Small intestine (tissue), 7 donors: ENCODE data around the gene GBGT1. TPM values are rescaled to one million over a fixed set of nuclear protein-coding genes. Genes with fewer than 3 reads are reported as not detected.

Experiments used
- DNase-seq, 2 donors: peaks; one replicate each; pipeline versions ENCODE4 v3.0.0 to v3.0.0-alpha.2; 2013
- FAIRE-seq: peaks from 2 replicates; lab custom pipeline; 2012; peaks lifted over from hg19 to GRCh38; lab: Jason Lieb, UNC
- H3K27ac ChIP-seq, 3 donors: one replicate each; pipeline ENCODE4 v1.5.1; 2013; ENCODE audit warnings: low read length in 2 of 3, mild to moderate bottlenecking in 2 of 3, control low read depth in 1 of 3, inconsistent platforms in 1 of 3, low read depth in 1 of 3, moderate library complexity in 1 of 3
- H3K27me3 ChIP-seq, 3 donors: one replicate each; pipeline ENCODE4 v1.6.1; 2013; ENCODE audit warnings: low read length in 3 of 3, inconsistent platforms in 1 of 3; ENCODE audit not compliant: control insufficient read depth in 3 of 3, insufficient read depth in 3 of 3
- H3K36me3 ChIP-seq, 3 donors: one replicate each; pipeline ENCODE4 v1.6.1; 2013; ENCODE audit warnings: low read length in 3 of 3, inconsistent platforms in 1 of 3, low read depth in 1 of 3, mild to moderate bottlenecking in 1 of 3, moderate library complexity in 1 of 3; ENCODE audit not compliant: control insufficient read depth in 3 of 3, insufficient read depth in 2 of 3
- H3K4me1 ChIP-seq, 3 donors: one replicate each; pipeline ENCODE4 v1.6.1; 2013; ENCODE audit warnings: low read length in 2 of 3, inconsistent platforms in 1 of 3, low read depth in 1 of 3, mild to moderate bottlenecking in 1 of 3, moderate library complexity in 1 of 3; ENCODE audit not compliant: control insufficient read depth in 3 of 3, insufficient read depth in 2 of 3
- H3K4me3 ChIP-seq, 3 donors: one replicate each; pipeline ENCODE4 v1.5.1; 2013; ENCODE audit warnings: low read length in 3 of 3, control low read depth in 1 of 3, inconsistent platforms in 1 of 3, low read depth in 1 of 3, mild to moderate bottlenecking in 1 of 3, moderate library complexity in 1 of 3
- H3K9me3 ChIP-seq, 2 donors: one replicate each; pipeline ENCODE4 v1.6.1; 2013; ENCODE audit warnings: low read depth in 1 of 2, low read length in 1 of 2; ENCODE audit not compliant: control insufficient read depth in 2 of 2, insufficient read depth in 1 of 2
- WGBS, 3 donors: extraction: QIAGEN DNeasy Blood & Tissue Kit; methylation state at CpG; one replicate each; pipeline ENCODE4 v1.1.7; 2013; 5-methylcytosine and 5-hydroxymethylcytosine counted together
- polyA plus RNA-seq, 4 donors: library from polyadenylated mRNA; stranded (reverse) in 3 of 4; unstranded in 1 of 4; fragments of 200-250 nt in 3 of 4; fragments of 120-200 nt in 1 of 4; gene quantifications; one replicate each; pipeline versions ENCODE4 v1.2.1 to v1.2.3, GENCODE V29; 2013
- donor health status: healthy with polysubstance abuse.
- donor health status: control.
- donor health status: control.
- donor health status: Bipolar disorder and iron deficiency.
- donor health status: healthy.

The GBGT1 gene
- polyA plus RNA-seq, 4 donors: 0.45 to 15.4 (median 6.9) TPM

- H3K4me3 ChIP-seq: no peak overlapping the region
- no peak overlapping the region for H3K27ac ChIP-seq
- DNase-seq (no peak), FAIRE-seq (no peak)
- H3K27me3 ChIP-seq: peaks cover 0 to 10% (median 0%) of the 10 kb centered on the region in 3 donors
- 76 to 81% (median 77%) methylated on average over 17 of the region's 17 CpGs for WGBS, 3 donors
- no peaks in the 10 kb centered on the region for H3K36me3 ChIP-seq
- peaks cover 0 to 31% (median 0%) of the 10 kb centered on the region in 3 donors for H3K4me1 ChIP-seq
- no peaks in the 10 kb centered on the region for H3K9me3 ChIP-seq
Observed at GRCh38 chr9:133166392-133166791, 2.7 kb upstream of the GBGT1 start.

- WGBS, 3 donors: 86 to 94% (median 90%) methylated on average over 2 of the region's 2 CpGs
- Histone ChIP-seq H3K27ac (no peak overlapping the region), H3K4me1 (peaks cover 0 to 38% (median 4%) of the 10 kb centered on the region in 3 donors), H3K36me3 (no peaks in the 10 kb centered on the region), H3K9me3 (no peaks in the 10 kb centered on the region), H3K4me3 (no peak overlapping the region), H3K27me3 (peaks cover 0 to 7% (median 0%) of the 10 kb centered on the region in 3 donors)
- FAIRE-seq (no peak), DNase-seq (no peak)
Observed at GRCh38 chr9:133165452-133165730, 1.7 kb upstream of the GBGT1 start.

- peaks cover 0 to 3% (median 0%) of the 10 kb centered on the region in 3 donors for H3K36me3 ChIP-seq
- DNase-seq (no peak), FAIRE-seq (no peak)
- 63 to 69% (median 65%) methylated on average over 13 of the region's 13 CpGs for WGBS, 3 donors
- H3K4me1 ChIP-seq: peaks cover 0 to 40% (median 4%) of the 10 kb centered on the region in 3 donors
- no peaks in the 10 kb centered on the region for H3K9me3 ChIP-seq
- peaks cover 0 to 7% (median 0%) of the 10 kb centered on the region in 3 donors for H3K27me3 ChIP-seq
- H3K4me3 ChIP-seq: peak overlapping the region; percentile 51 to 66 (median 62)
- no peak overlapping the region for H3K27ac ChIP-seq
Observed at GRCh38 chr9:133164191-133164590, 477 bp upstream of the GBGT1 start.

GRCh38 chr9:133162861-133163503 lies 732 bp downstream of the GBGT1 start:
- 42 to 57% (median 54%) methylated on average over 37 to 54 of the region's 54 CpGs for WGBS, 3 donors
- Histone ChIP-seq H3K9me3 (no peaks in the 10 kb centered on the region), H3K36me3 (peaks cover 0 to 3% (median 0%) of the 10 kb centered on the region in 3 donors), H3K27me3 (peaks cover 0 to 7% (median 0%) of the 10 kb centered on the region in 3 donors), H3K27ac (no peak overlapping the region), H3K4me1 (peaks cover 0 to 40% (median 4%) of the 10 kb centered on the region in 3 donors), H3K4me3 (peak overlapping the region; percentile 51 to 66 (median 62))
- DNase-seq: no peak
- no peak for FAIRE-seq

- Histone ChIP-seq H3K9me3 (no peaks in the 10 kb centered on the region), H3K27ac (peak overlapping the region in 1 of 3 donors; percentile 3), H3K36me3 (peaks cover 0 to 3% (median 0%) of the 10 kb centered on the region in 3 donors), H3K4me3 (no peak overlapping the region), H3K4me1 (peaks cover 0 to 29% (median 4%) of the 10 kb centered on the region in 3 donors), H3K27me3 (peaks cover 0 to 7% (median 0%) of the 10 kb centered on the region in 3 donors)
- WGBS, 3 donors: 57 to 66% (median 64%) methylated on average over 4 of the region's 4 CpGs
- no peak for FAIRE-seq
- DNase-seq: no peak
Observed at GRCh38 chr9:133161547-133161950, 2.2 kb downstream of the GBGT1 start.

- Histone ChIP-seq H3K27ac (peak overlapping the region in 2 of 3 donors; percentile 35 to 38), H3K36me3 (peaks cover 0 to 3% (median 0%) of the 10 kb centered on the region in 3 donors), H3K4me3 (no peak overlapping the region), H3K27me3 (peaks cover 0 to 7% (median 0%) of the 10 kb centered on the region in 3 donors), H3K4me1 (peaks cover 0 to 29% (median 4%) of the 10 kb centered on the region in 3 donors), H3K9me3 (no peaks in the 10 kb centered on the region)
- DNase-seq: peak; percentile 87 to 94
- 29 to 51% (median 37%) methylated on average over 9 of the region's 9 CpGs for WGBS, 3 donors
- FAIRE-seq: no peak
Observed at GRCh38 chr9:133160742-133161546, 2.8 kb downstream of the GBGT1 start.

GRCh38 chr9:133158695-133159094 lies 5.0 kb downstream of the GBGT1 start:
- Histone ChIP-seq H3K4me1 (peaks cover 0 to 20% (median 4%) of the 10 kb centered on the region in 3 donors), H3K4me3 (no peak overlapping the region), H3K27me3 (peaks cover 0 to 7% (median 0%) of the 10 kb centered on the region in 3 donors), H3K27ac (no peak overlapping the region), H3K9me3 (no peaks in the 10 kb centered on the region), H3K36me3 (peaks cover 0 to 9% (median 0%) of the 10 kb centered on the region in 3 donors)
- WGBS, 3 donors: 82 to 96% (median 94%) methylated on average over 3 of the region's 3 CpGs
- FAIRE-seq (no peak), DNase-seq (no peak)

GRCh38 chr9:133155156-133155555 lies 8.6 kb downstream of the GBGT1 start:
- H3K36me3 ChIP-seq: peaks cover 0 to 9% (median 0%) of the 10 kb centered on the region in 3 donors
- no peak overlapping the region for H3K27ac ChIP-seq
- DNase-seq (no peak), FAIRE-seq (no peak)
- no peak overlapping the region for H3K4me3 ChIP-seq
- H3K27me3 ChIP-seq: no peaks in the 10 kb centered on the region
- H3K4me1 ChIP-seq: no peaks in the 10 kb centered on the region
- WGBS, 3 donors: 80 to 84% (median 80%) methylated on average over 9 of the region's 9 CpGs
- no peaks in the 10 kb centered on the region for H3K9me3 ChIP-seq
